Stomach (tissue), 9 donors: ENCODE measurements around the gene MAPK9. TPM values are rescaled to one million over a fixed set of nuclear protein-coding genes. Genes with fewer than 3 reads are reported as not detected.

ENCODE experiments used
- DNase-seq, 2 donors: peaks; one replicate each; pipeline versions ENCODE4 v3.0.0 to v3.0.0-alpha.2; 2013 to 2019
- H3K27ac ChIP-seq, 5 donors: fragments of 200-600 bp in 4 of 5; sonication (generic) in 4 of 5; one replicate each; pipeline ENCODE4 v1.5.1; 2013 to 2019; ENCODE audit warnings: mild to moderate bottlenecking in 1 of 5, moderate library complexity in 1 of 5
- H3K27me3 ChIP-seq, 3 donors: fragments of 200-600 bp; sonication (generic); one replicate each; pipeline ENCODE4 v1.5.1; 2017 to 2019; ENCODE audit warnings: mixed run types in 1 of 3
- H3K36me3 ChIP-seq, 4 donors: fragments of 200-600 bp; sonication (generic); 1 replicate in 3 of 4; 2 replicates in 1 of 4; pipeline ENCODE4 v1.5.1; 2016 to 2019
- H3K4me1 ChIP-seq, 4 donors: fragments of 200-600 bp; sonication (generic); one replicate each; pipeline ENCODE4 v1.5.1; 2016 to 2019
- H3K4me3 ChIP-seq, 4 donors: fragments of 200-600 bp; sonication (generic) in 3 of 4; one replicate each; pipeline ENCODE4 v1.5.1; 2016 to 2019; ENCODE audit warnings: mild to moderate bottlenecking in 1 of 4
- H3K9me3 ChIP-seq, 4 donors: fragments of 200-600 bp; sonication (generic); one replicate each; pipeline ENCODE4 v1.5.1; 2016 to 2019
- EP300 ChIP-seq: sonication (generic); formaldehyde crosslinking; IDR thresholded peaks from one replicate; pipeline ENCODE4 v1.6.1; 2017; ENCODE audit warnings: antibody characterized with exemption
- POLR2A ChIP-seq, 4 donors: fragments of 450-650 bp; IDR thresholded peaks; one replicate each; pipeline ENCODE4 v1.6.1; 2016; ENCODE audit warnings: antibody characterized with exemption in 4 of 4, control low read depth in 2 of 4, mild to moderate bottlenecking in 1 of 4, moderate library complexity in 1 of 4
- POLR2AphosphoS5 ChIP-seq, 3 donors: sonication (generic); formaldehyde crosslinking; IDR thresholded peaks; one replicate each; pipeline ENCODE4 v1.6.1; 2016; ENCODE audit warnings: antibody characterized with exemption in 3 of 3
- WGBS, 5 donors: extraction: QIAGEN DNeasy Blood & Tissue Kit in 3 of 5; methylation state at CpG; one replicate each; pipeline versions ENCODE4 v1.1.5 to v1.1.7; 2013 to 2018; 5-methylcytosine and 5-hydroxymethylcytosine counted together
- intact Hi-C: fragments of 100-400 bp; cut with DNase I; formaldehyde crosslinking; loops from one replicate; pipeline ENCODE4 v1.15.1; 2023; ENCODE audit warnings: low total_unique reads
- polyA plus RNA-seq, 3 donors: library from polyadenylated mRNA; stranded (reverse); fragments of 200-250 nt; gene quantifications; one replicate each; pipeline ENCODE4 v1.2.3, GENCODE V29; 2013
- total RNA-seq, 5 donors: library from RNA; depleted of rRNA; stranded (reverse); fragments of >200 nt; gene quantifications; one replicate each; pipeline versions ENCODE4 v1.1.0 to v1.2.3, GENCODE V29; 2014 to 2016
- TF ChIP-seq, protein P1 (sequence below), 7 experiments: fragments of 450-650 bp in 4 of 7; fragments of 200-600 bp in 3 of 7; sonication (generic) in 3 of 7; IDR thresholded peaks; one replicate each; pipeline ENCODE4 v1.5.1; 2016 to 2019; ENCODE audit warnings: antibody characterized with exemption in 7 of 7, control low read depth in 2 of 7, mild to moderate bottlenecking in 1 of 7
- donor health status: healthy with polysubstance abuse.
- donor health status: Bipolar disorder and iron deficiency.
- donor health status: healthy.

Gene MAPK9
- total and polyA plus RNA-seq, 8 donors = 9.2 to 43.5 (median 22.3) TPM

DNA sequence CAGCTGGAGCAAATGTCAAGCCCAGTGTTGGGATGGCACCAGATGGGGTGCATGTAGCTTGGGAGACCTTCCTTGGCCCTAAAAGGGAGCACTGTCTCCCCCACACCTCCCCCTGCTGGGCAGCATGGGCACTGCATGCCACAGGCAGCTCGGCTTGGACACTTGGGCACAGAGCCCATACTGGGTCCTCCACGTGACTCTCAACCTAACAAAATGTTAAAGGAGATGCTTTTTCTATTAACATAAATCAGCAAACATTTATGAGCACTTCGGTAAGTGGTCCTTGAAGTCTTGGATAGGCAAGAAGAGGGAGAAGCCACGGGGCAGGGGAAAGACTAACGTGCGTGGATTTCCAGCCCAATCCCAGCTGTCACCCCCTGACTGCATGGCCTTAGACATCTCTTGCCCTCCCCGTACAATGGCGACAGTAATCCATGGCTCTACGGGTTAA is 23.9 kb upstream of the MAPK9 start:
- Histone ChIP-seq H3K36me3 (peaks cover 0 to 28% (median 9%) of the 10 kb centered on the region in 4 donors), H3K4me3 (no peak overlapping the region), H3K4me1 (no peaks in the 10 kb centered on the region), H3K9me3 (no peaks in the 10 kb centered on the region), H3K27ac (no peak overlapping the region), H3K27me3 (peaks cover 0 to 4% (median 0%) of the 10 kb centered on the region in 3 donors)
- intact Hi-C loops = no loop called here
- DNase-seq = peak; percentile 74 to 76
- WGBS, 5 donors = 57 to 70% (median 67%) methylated on average over 9 of the region's 9 CpGs
- no peak for TF ChIP-seq POLR2A (IDR thresholded peaks at IDR 0.05)
- TF ChIP-seq, protein P1, sequence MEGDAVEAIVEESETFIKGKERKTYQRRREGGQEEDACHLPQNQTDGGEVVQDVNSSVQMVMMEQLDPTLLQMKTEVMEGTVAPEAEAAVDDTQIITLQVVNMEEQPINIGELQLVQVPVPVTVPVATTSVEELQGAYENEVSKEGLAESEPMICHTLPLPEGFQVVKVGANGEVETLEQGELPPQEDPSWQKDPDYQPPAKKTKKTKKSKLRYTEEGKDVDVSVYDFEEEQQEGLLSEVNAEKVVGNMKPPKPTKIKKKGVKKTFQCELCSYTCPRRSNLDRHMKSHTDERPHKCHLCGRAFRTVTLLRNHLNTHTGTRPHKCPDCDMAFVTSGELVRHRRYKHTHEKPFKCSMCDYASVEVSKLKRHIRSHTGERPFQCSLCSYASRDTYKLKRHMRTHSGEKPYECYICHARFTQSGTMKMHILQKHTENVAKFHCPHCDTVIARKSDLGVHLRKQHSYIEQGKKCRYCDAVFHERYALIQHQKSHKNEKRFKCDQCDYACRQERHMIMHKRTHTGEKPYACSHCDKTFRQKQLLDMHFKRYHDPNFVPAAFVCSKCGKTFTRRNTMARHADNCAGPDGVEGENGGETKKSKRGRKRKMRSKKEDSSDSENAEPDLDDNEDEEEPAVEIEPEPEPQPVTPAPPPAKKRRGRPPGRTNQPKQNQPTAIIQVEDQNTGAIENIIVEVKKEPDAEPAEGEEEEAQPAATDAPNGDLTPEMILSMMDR (IDR thresholded peaks at IDR 0.05) = peak in 5 of 7 experiments; percentile 52 to 95 (median 83)
- TF ChIP-seq POLR2AphosphoS5 (IDR thresholded peaks at IDR 0.05) = peak in 1 of 3 donors; percentile 31

DNA sequence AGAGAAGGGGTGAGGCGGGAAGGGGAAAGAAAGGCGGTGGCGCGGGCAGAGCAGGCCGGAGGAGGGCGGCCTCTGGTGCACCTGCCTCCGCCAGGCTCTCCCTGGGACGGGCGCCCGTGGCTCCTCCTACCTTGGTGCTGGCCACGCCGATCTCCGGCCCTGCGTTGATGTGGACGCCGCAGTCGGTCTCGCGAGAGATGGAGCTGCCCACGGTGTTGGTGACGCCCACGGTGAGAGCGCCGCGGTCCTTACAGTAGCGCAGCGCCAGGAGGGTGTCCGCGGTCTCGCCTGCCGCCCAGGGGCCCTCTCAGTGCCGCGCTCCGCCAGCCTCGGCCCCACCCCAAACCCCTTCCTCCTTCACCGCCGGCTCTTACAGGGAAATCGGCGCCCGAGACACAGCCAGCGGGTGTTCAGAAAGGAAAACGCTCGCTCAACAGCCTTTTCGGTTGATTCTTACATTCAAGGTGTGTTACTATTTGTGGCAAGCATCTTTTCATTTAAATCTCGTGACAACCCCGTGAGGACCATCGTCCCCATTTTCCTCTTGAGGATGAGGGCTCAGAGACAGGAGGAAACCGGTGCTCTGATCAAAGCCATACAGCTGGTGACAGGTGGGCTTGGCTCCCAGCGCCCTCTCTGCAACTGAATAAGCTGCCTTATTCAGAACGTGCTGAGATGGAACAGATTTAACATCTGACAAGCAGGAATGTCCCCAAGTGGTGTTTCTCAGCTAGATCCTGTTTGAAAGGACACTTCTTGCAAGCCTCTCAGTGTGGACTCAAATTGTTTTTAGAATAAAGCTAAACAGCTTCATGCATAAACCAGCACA is 22.0 kb upstream of the MAPK9 start:
- H3K4me3 ChIP-seq = peak overlapping the region in 1 of 4 donors; percentile 36
- DNase-seq = peak in 1 of 2 donors; percentile 97
- intact Hi-C loops = no loop called here
- peak overlapping the region in 1 of 5 donors; percentile 57 for H3K27ac ChIP-seq
- 54 to 92% (median 67%) methylated on average over 43 to 50 of the region's 50 CpGs for WGBS, 5 donors
- peaks cover 0 to 24% (median 9%) of the 10 kb centered on the region in 4 donors for H3K36me3 ChIP-seq
- H3K4me1 ChIP-seq = no peaks in the 10 kb centered on the region
- H3K27me3 ChIP-seq = peaks cover 0 to 4% (median 0%) of the 10 kb centered on the region in 3 donors
- no peak for TF ChIP-seq EP300
- no peaks in the 10 kb centered on the region for H3K9me3 ChIP-seq

DNA sequence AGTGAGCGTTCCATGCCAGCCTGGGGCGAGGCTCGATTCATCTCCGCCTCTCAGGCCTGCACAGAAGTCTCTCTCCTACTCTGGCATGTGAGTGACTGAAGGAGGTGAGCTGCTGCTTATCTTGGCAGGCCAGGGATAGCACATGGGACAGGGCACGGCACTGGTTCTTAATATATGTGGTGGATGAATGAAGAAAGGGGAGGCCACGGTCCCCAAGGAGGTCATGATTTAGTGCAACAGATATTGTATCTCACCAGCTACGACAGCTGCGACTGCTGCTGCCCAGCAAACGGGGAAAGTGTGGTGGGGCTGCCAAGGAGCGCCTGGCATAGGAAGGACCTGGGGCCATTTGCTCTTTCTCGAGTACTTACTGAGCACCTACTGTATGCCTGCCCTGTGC is 19.3 kb upstream of the MAPK9 start:
- Histone ChIP-seq H3K9me3 (no peaks in the 10 kb centered on the region), H3K27me3 (no peaks in the 10 kb centered on the region), H3K4me3 (no peak overlapping the region), H3K4me1 (no peaks in the 10 kb centered on the region), H3K36me3 (peaks cover 0 to 16% (median 10%) of the 10 kb centered on the region in 4 donors), H3K27ac (no peak overlapping the region)
- TF ChIP-seq POLR2A (IDR thresholded peaks at IDR 0.05) (no peak), EP300 (no peak), POLR2AphosphoS5 (IDR thresholded peaks at IDR 0.05) (no peak)
- TF ChIP-seq, protein P1 (IDR thresholded peaks at IDR 0.05) = no peak
- no peak for DNase-seq
- 81 to 91% (median 88%) methylated on average over 9 to 11 of the region's 11 CpGs for WGBS, 5 donors
- intact Hi-C loops = no loop called here

DNA sequence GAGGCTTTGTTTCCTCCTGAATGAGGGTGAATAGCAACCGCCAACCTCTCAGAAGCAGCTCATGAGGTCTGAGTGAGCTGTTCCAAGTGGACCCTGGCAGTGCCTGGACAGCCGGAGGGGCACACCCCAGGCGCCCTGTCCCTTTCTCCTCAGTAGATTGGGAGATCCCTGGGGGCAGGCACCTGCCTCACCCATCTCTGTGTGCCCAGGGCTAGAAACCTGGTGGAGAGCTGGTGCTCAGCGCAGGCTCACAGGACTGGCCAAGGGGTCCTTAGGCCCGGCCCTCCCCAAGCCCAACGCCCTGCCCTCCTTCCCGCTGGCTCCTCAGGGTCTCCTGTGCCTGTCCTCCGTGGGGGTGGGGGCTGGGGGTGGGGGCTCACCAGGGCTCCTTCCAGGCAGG is 14.9 kb upstream of the MAPK9 start:
- TF ChIP-seq, protein P1 (IDR thresholded peaks at IDR 0.05) = no peak
- no peak for TF ChIP-seq EP300
- no peak for TF ChIP-seq POLR2A (IDR thresholded peaks at IDR 0.05)
- TF ChIP-seq POLR2AphosphoS5 (IDR thresholded peaks at IDR 0.05) = no peak
- no peak for DNase-seq
- Histone ChIP-seq H3K4me1 (no peaks in the 10 kb centered on the region), H3K4me3 (no peak overlapping the region), H3K9me3 (no peaks in the 10 kb centered on the region), H3K27me3 (no peaks in the 10 kb centered on the region), H3K27ac (no peak overlapping the region), H3K36me3 (peaks cover 2 to 51% (median 20%) of the 10 kb centered on the region in 4 donors)
- WGBS, 5 donors = 85 to 96% (median 92%) methylated on average over 4 to 8 of the region's 8 CpGs
- intact Hi-C loops = no loop called here

DNA sequence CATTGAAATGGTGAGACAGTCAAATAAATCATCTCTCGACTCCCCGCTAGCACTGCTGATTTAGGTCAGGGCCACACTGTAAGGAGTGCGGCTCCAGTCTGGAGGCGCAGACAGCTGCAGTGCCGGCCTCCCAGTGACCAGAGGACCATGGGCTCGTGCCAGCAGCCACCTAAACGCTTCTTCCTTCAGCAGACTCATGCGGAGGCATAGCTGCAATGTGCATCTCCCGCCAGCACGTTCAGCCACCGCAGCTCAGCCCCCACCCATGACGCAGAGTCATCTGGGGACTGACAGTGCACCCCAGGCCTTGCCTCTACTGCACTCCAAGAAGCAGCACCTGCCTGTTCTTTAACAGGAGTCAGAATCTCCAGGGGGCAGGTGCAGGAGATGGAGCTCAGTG is 13.6 kb upstream of the MAPK9 start:
- no peak for DNase-seq
- TF ChIP-seq POLR2A (IDR thresholded peaks at IDR 0.05) (no peak), EP300 (no peak), POLR2AphosphoS5 (IDR thresholded peaks at IDR 0.05) (no peak)
- TF ChIP-seq, protein P1 (IDR thresholded peaks at IDR 0.05) = no peak
- Histone ChIP-seq H3K4me1 (no peaks in the 10 kb centered on the region), H3K9me3 (no peaks in the 10 kb centered on the region), H3K4me3 (no peak overlapping the region), H3K36me3 (peaks cover 2 to 57% (median 28%) of the 10 kb centered on the region in 4 donors), H3K27ac (no peak overlapping the region), H3K27me3 (no peaks in the 10 kb centered on the region)
- intact Hi-C loops = no loop called here
- 80 to 91% (median 87%) methylated on average over 12 of the region's 12 CpGs for WGBS, 5 donors
